GM18517 (cell line): ENCODE results near the gene EHD4.

Experiments used
- ATAC-seq: cut with Tn5 transposase; IDR thresholded peaks from one replicate; pipeline ENCODE4 v1.9.1; 2021; ENCODE audit warnings: mild to moderate bottlenecking, moderate library complexity; ENCODE audit not compliant: unreplicated experiment

Gene EHD4

GRCh38 chr15:41921639-41922038, 50.7 kb downstream of the EHD4 start:
- ATAC-seq: no peak

GRCh38 chr15:41921167-41921566, 51.2 kb downstream of the EHD4 start:
- no peak for ATAC-seq

DNA sequence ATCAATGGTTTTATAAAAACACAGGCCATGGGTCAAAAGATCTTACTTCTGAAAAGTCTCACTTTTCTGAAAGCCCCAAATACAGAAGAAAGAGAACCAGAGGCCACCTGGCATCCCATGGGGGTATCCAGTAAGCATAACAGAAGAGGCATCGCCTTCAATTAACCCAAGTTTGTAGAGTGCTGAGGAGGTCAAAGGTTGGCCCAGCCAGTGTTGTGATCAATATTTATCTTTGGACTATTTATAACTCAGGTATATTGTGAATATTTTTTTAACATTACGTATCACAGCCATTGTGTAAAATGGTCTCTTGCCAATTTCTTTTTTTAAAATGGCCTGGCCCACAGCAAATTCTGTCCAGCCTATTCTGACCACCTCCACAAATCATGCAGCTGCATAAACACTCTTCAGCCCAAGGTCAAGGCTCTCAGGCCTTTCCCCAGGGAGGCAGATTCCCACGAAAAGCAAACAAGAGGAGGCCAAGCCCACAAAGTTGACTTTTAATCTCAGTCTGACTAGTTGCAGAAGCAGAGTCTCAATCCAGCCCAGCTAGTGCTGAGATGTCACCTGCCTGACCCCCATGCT, 52.3 kb downstream of the EHD4 start:
- no peak for ATAC-seq

- ATAC-seq: no peak
Observed at GRCh38 chr15:41919201-41919820, 53.0 kb downstream of the EHD4 start.

- no peak for ATAC-seq
Observed at GRCh38 chr15:41918506-41919126, 53.7 kb downstream of the EHD4 start.

DNA sequence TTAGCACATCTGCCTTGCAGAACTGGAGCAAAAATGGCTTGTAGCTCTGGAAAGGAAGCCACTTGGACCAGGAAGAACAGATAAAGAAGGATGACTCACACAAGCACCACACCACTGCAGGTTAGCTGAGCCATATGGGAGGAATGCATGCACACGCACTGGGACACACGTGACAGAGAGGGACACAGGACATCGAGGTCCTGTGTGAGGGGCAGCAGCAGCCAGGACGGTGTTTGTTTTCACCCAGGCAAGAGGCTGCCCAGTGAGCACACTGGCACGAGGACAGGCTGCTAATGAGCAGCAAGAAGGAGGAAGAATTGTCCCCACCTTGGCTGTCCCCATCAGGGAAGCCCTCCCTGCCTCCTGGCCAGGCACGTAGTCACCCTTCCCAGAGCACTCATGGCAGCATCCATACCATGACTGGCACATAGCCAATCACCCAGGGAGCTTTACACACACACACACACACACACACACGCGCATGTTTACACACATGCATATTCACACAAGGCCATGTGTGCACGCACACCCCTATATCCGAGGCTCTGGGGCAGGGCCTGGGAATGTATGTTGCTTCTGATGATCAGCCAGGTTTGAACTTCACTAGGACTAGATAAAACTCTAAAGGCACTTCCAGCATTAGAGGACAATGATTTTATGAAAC, 54.5 kb downstream of the EHD4 start:
- ATAC-seq: no peak

- no peak for ATAC-seq
Observed at GRCh38 chr15:41915255-41915994, 56.9 kb downstream of the EHD4 start.

- no peak for ATAC-seq
Observed at GRCh38 chr15:41914411-41914810, 57.9 kb downstream of the EHD4 start.

DNA sequence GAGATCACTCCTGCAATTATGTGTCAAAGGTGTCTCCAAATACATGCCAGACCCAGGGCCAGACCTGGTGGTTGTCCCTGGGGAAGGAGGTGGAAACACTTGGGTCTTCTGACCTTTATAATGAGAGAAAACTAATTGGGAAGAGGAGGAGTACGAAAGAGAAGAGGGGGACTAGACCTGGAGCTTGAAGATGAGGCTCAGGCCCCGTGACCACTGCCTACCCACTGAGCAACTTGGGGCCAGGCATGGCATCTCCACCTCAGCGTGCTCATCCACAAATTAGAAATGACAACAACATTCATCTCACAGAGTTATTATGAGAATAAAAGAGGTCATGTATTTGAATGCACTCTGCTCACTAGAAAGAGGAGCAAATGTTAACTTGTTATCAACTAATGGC, 59.1 kb downstream of the EHD4 start:
- no peak for ATAC-seq

GRCh38 chr15:41911691-41912345, 60.5 kb downstream of the EHD4 start:
- ATAC-seq: no peak

DNA sequence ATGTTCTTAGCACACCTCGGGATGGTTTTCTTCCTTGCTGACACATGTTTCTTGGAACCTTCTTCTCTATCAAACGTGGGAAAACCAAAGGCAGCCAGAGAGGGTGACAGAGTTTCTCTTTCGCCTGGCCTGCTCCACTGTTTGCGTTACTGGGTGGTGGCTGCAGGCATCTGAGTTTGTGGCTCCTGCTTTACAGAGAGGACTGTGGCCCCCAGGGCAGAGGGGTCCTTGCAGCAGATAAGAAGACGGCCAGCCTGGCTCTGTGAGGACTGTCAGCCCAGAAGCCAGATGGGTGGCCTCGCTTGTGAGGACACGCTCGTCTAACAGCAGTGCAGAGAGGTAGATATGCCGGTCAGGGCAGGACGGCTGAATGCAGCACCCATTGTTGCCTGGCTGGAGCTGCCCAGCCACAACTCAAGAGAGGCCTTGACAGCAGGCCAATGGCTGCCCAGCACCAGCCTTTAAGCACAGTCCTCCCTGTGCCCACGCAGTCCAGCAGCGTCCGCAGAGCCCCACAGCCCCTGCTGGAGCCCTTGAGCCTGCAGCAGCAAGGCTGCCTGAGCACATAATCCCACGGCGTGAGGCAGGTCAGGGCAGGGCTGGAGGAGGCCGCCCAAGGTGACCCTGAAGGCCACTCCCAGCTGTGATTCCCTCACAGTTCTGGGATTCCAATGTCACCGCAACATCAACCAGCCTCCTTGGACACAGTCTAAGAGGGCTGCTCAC, 63.5 kb downstream of the EHD4 start:
- no peak for ATAC-seq

GRCh38 chr15:41907141-41907540, 65.2 kb downstream of the EHD4 start:
- ATAC-seq: no peak

GRCh38 chr15:41906608-41907007, 65.7 kb downstream of the EHD4 start:
- ATAC-seq: no peak

- no peak for ATAC-seq
Observed at GRCh38 chr15:41905036-41905793, 67.1 kb downstream of the EHD4 start.

GRCh38 chr15:41904541-41905005, 67.8 kb downstream of the EHD4 start:
- ATAC-seq: peak; percentile 59

GRCh38 chr15:41903782-41904181, 68.6 kb downstream of the EHD4 start:
- ATAC-seq: no peak

DNA sequence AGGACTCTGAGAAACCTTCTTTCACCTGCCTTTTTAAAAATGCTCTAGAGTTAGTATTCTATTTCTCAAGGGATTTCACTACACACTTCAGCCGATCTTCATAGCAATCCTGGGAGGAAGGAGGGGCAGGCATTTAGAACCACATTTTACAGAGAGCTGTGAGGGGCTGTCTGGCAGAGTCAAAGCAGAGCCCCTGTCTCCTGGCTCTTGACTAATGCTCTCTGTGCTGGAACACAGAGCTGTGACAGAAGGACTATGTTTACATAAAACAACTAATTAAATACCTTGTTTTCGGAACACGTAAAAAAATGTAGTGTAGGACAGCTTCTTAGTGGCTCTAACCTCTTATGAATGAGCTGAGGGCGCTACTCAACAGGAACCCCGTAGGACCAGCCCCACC, 70.9 kb downstream of the EHD4 start:
- no peak for ATAC-seq

- no peak for ATAC-seq
Observed at GRCh38 chr15:41900526-41901380, 71.6 kb downstream of the EHD4 start.
